GM12875 (cell line): ENCODE data around the gene WASF1.
"Not testable (repeated sequence)": the region's sequence is repeated elsewhere in the genome, so short reads cannot be mapped to it uniquely, and the experiment has no call there.

Experiments
- H3K4me3 ChIP-seq: one replicate; pipeline ENCODE4 v1.5.1; 2011; ENCODE audit warnings: low read depth, low read length, control low read depth
- TF ChIP-seq, protein P1 (sequence below): IDR thresholded peaks from 2 replicates; pipeline ENCODE4 v1.5.1; 2011; ENCODE audit warnings: low read depth, mild to moderate bottlenecking, control low read depth, inconsistent platforms, low read length, moderate library complexity, borderline replicate concordance; ENCODE audit not compliant: insufficient read depth

Gene WASF1

DNA sequence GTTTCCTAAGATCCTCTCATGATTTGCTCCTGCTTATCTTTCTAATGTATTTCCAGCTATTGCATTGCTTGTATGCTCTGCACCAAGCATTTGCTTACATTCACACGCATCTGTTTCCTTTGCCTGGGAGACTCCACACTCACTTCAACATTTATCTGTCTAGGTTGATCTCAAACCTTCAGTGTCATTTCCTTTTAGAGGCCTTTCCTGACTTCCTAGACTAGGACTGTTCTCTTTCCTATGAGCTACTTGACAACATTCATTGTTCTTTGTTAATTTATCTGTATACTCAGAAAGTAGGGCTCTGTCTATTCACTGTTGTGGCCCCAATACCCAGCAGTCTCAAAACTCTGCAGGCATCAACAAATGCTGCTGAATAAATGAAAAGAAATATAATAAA lies 84.4 kb downstream of the WASF1 start:
- H3K4me3 ChIP-seq: no peak overlapping the region

DNA sequence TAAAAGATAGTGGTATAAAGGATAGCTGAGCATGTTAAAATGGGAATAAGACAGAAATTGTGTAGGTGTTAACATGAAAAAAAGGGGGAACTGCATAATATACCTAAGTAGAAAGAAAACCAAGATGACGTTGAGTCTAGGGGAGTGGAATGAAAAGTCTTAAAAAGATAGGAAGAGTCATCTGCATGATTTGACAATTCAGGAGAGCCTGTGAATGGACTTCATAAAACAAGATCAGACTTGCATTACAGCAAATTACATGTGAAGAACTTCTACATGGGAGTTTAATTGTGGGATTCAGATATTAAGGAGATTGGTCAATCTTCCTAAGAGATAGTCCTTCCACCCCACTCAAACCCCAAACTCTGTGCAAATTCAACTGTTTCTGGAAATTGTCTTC lies 85.5 kb downstream of the WASF1 start:
- no peak overlapping the region for H3K4me3 ChIP-seq
- TF ChIP-seq, protein P1, sequence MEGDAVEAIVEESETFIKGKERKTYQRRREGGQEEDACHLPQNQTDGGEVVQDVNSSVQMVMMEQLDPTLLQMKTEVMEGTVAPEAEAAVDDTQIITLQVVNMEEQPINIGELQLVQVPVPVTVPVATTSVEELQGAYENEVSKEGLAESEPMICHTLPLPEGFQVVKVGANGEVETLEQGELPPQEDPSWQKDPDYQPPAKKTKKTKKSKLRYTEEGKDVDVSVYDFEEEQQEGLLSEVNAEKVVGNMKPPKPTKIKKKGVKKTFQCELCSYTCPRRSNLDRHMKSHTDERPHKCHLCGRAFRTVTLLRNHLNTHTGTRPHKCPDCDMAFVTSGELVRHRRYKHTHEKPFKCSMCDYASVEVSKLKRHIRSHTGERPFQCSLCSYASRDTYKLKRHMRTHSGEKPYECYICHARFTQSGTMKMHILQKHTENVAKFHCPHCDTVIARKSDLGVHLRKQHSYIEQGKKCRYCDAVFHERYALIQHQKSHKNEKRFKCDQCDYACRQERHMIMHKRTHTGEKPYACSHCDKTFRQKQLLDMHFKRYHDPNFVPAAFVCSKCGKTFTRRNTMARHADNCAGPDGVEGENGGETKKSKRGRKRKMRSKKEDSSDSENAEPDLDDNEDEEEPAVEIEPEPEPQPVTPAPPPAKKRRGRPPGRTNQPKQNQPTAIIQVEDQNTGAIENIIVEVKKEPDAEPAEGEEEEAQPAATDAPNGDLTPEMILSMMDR: no peak

More for the DNA sequence above, 84.4 kb downstream of the WASF1 start:
- TF ChIP-seq, protein P1: no peak

DNA sequence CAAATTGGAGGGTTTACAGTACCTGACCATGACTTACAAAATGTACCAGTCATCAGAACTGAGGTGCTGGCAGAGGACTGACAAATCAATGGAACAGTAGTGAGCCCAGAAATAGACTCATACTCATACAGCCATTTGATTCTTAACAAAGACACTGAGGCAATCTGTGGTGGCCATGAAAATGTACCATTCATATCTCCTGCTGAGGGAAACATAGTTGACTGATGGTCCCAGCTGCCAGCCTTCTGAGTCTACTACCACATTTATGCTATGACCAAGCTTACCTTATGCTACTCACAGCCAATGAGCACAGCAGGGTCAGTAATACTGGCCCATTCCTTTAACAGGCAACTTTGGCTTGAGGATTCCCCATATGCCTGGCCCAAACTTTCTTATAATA lies 88.6 kb downstream of the WASF1 start:
- TF ChIP-seq, protein P1: no peak
- H3K4me3 ChIP-seq: no peak overlapping the region

DNA sequence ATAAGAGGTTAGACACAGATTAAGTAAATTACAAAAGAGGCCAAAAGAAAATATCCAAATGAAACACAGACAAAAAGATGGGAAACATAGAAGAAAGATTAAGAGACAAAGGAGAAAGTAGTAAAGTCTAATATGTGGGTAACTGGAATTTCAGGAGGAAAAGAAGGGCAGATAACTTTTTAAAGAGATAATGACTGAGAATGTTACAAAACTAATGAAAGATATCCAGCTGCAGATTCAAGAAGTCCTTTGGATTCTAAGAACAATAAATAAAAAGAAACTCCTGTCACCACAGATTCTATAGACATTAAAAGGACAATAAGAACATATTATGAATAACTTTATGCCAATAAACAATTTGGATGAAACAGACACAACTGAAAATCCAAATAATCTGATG lies 90.1 kb downstream of the WASF1 start:
- H3K4me3 ChIP-seq: no peak overlapping the region
- TF ChIP-seq, protein P1: no peak

DNA sequence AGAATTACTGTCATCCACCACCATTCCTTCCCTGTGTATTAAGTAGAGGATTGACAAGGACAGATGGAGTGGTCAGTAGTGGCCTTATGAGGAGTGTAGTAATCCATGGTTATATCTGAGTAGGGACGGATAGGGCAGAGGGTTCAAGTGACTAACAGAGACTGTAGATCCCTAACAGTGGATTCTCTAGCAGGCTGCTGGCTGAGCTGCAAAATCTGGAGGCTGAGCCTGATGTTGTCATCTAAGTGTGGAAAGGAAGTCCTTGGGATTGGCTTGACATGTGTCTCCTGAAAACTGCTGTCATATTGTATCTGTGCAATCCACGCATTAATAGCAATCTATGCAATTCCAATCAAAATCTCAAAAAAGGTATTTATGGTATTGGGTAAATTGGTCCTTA lies 94.2 kb downstream of the WASF1 start:
- H3K4me3 ChIP-seq: no peak overlapping the region
- TF ChIP-seq, protein P1: no peak

DNA sequence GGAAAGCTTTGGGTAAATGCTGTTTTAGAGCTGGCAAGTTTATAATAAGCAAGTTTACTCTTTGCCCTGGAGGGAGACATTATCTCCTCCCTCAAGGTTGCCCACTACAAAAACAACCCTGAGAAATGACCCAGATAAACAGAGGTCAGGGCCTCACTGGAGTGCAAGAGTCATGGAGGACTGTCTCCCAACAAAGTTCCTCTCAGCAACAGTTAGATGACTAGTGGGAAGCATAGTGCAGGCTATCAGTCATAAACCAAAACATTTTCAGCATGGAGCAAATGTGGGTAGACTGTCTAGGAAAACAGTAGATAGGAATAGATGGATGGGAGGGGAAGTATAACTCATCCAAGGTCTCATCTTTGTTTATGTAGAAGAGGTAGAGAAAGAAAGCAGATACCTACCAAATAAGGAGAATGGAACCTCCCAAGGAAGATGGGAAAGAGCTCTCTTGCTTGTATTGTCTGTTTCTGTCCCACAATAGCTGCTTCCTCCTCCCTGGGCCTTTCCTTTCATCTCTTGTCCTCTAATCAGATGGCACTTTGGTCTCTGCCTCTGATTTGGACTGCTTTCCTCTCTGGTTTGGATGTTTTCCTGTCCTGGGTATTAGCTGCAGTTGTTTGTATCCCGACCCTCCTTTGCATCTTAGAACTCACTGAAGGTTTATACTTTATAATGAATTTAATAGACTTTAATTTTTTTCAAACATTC lies 95.4 kb downstream of the WASF1 start:
- TF ChIP-seq, protein P1: no peak
- no peak overlapping the region for H3K4me3 ChIP-seq

DNA sequence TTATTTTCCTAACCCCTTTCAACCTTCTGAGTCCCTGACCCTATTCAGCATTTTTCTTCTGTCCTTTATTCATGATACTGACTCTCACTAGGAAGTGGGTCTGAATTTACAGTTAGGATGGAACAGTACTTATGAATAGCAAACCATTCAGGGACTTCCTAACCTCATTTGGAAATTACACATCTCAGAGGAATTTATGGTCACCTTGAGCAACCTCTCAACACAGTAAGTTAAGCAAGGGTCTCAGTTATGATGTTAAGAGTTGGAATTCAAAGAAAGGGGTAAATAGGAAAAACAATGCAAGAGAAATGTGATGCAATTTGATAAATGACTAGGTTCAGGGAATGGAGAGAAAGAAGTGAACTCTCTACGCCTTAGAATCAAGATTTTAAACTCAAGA lies 104.1 kb downstream of the WASF1 start:
- TF ChIP-seq, protein P1: no peak

DNA sequence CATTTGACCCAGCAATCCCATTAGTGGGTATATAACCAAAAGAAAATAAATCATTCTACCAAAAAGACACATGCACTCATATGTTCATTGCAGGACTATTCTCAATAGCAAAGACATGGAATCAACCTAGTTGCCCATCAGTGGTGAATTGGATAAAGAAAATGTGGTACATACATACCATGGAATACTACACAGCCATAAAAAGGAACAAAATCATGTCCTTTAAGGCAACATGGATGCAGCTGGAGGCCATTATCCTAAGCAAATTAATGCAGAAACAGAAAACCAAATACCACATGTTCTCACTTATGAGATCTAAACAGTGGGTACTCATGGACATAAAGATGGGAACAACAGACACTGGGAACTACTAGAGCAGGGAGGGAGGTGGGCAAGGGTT lies 106.0 kb downstream of the WASF1 start:
- not testable (repeated sequence) for H3K4me3 ChIP-seq

More for the DNA sequence above, 104.1 kb downstream of the WASF1 start:
- no peak overlapping the region for H3K4me3 ChIP-seq
